Endothelial cell of umbilical vein (primary cell): Measurements from ENCODE around the gene SDK2. TPM values are rescaled to one million over a fixed set of nuclear protein-coding genes. Genes with fewer than 3 reads are reported as not detected.

Experiments used
- BruUV-seq: library from RNA; stranded (reverse); fragments of 400-500 nt; replicated peaks from 2 replicates; lab custom pipeline; 2021; lab: Mats Ljungman, UMichigan
- CTCF ChIA-PET: fragments of 300-600, 350-600 bp; sonication (Branson Sonifier 250); formaldehyde crosslinking; loops from one replicate; lab custom pipeline; 2021; ENCODE audit warnings: antibody characterized with exemption, inconsistent platforms; lab: Charles Lee
- POLR2A ChIA-PET: fragments of 300-600, 350-600 bp; sonication (Branson Sonifier 250); formaldehyde crosslinking; loops from one replicate; lab custom pipeline; 2021; ENCODE audit warnings: antibody characterized with exemption, inconsistent platforms; lab: Charles Lee
- DNase-seq: peaks from one replicate; pipeline ENCODE4 v3.0.0-alpha.2; 2011; ENCODE audit warnings: low read depth, low spot score
- FAIRE-seq: peaks from 2 replicates; lab custom pipeline; 2011; peaks lifted over from hg19 to GRCh38; lab: Jason Lieb, UNC
- H2AFZ ChIP-seq: 2 replicates; pipeline ENCODE4 v1.6.0; 2012; ENCODE audit warnings: low read depth, low read length, control low read depth, inconsistent platforms
- H3K27ac ChIP-seq: 2 replicates; pipeline ENCODE4 v1.5.1; 2011; ENCODE audit warnings: low read depth, mild to moderate bottlenecking, control low read depth, low read length, moderate library complexity; ENCODE audit not compliant: insufficient read depth
- H3K27me3 ChIP-seq, 2 experiments: 2 replicates each; pipeline versions ENCODE4 v1.6.0 to v1.6.1; 2011; ENCODE audit warnings: low read length in 2 of 2, mixed read lengths in 1 of 2; ENCODE audit not compliant: control insufficient read depth in 2 of 2, insufficient read depth in 2 of 2
- H3K36me3 ChIP-seq, 2 experiments: 2 replicates in 1 of 2; 3 replicates in 1 of 2; pipeline ENCODE4 v1.5.1; 2011; ENCODE audit warnings: low read length in 2 of 2, mild to moderate bottlenecking in 1 of 2, moderate library complexity in 1 of 2; ENCODE audit not compliant: control insufficient read depth in 2 of 2, insufficient read depth in 2 of 2; ENCODE audit errors: extremely low read depth in 1 of 2
- H3K4me1 ChIP-seq: 3 replicates; pipeline ENCODE4 v1.5.1; 2011; ENCODE audit warnings: mild to moderate bottlenecking, low read length; ENCODE audit not compliant: control insufficient read depth, insufficient read depth; ENCODE audit errors: extremely low read depth
- H3K4me2 ChIP-seq: 2 replicates; pipeline ENCODE4 v1.6.1; 2011; ENCODE audit warnings: low read length, control low read depth, mixed read lengths; ENCODE audit not compliant: insufficient read depth
- H3K4me3 ChIP-seq, 3 experiments: fragments of 200-600 bp in 1 of 3; sonication (generic), shearing (Covaris generic) in 1 of 3; replicated peaks in 1 of 3; 2 replicates each; pipeline ENCODE4 v1.5.1; 2011 to 2016; ENCODE audit warnings: control low read depth in 3 of 3, low read length in 3 of 3, mild to moderate bottlenecking in 2 of 3, inconsistent platforms in 1 of 3, low read depth in 1 of 3, moderate library complexity in 1 of 3; ENCODE audit not compliant: insufficient read depth in 1 of 3
- H3K79me2 ChIP-seq: 2 replicates; pipeline ENCODE4 v1.6.0; 2012; ENCODE audit warnings: low read length, inconsistent platforms; ENCODE audit not compliant: control insufficient read depth, insufficient read depth
- H3K9ac ChIP-seq: replicated peaks from 2 replicates; pipeline ENCODE3; 2011; ENCODE audit warnings: low read length, control low read depth; ENCODE audit not compliant: insufficient read depth; ENCODE audit errors: extremely low read depth
- H3K9me1 ChIP-seq: replicated peaks from 3 replicates; pipeline ENCODE4 v1.6.0; 2011; ENCODE audit warnings: mild to moderate bottlenecking, low read length; ENCODE audit not compliant: control insufficient read depth, insufficient read depth; ENCODE audit errors: extremely low read depth
- H3K9me3 ChIP-seq: replicated peaks from 2 replicates; pipeline ENCODE4 v1.5.1; 2012; ENCODE audit warnings: low read length, inconsistent platforms; ENCODE audit not compliant: control insufficient read depth, insufficient read depth
- H4K20me1 ChIP-seq: replicated peaks from 2 replicates; pipeline ENCODE3; 2011; ENCODE audit warnings: mild to moderate bottlenecking, low read length; ENCODE audit not compliant: control insufficient read depth, insufficient read depth; ENCODE audit errors: extremely low read depth
- CTCF ChIP-seq, 2 donors: IDR thresholded peaks; 1 replicate in 1 of 2; 2 replicates in 1 of 2; pipeline ENCODE4 v1.5.1; 2011; ENCODE audit warnings: low read length in 2 of 2, mild to moderate bottlenecking in 2 of 2, moderate library complexity in 2 of 2, control low read depth in 1 of 2, inconsistent platforms in 1 of 2, low read depth in 1 of 2; ENCODE audit not compliant: insufficient read depth in 1 of 2; ENCODE audit errors: extremely low read depth in 1 of 2
- EZH2 ChIP-seq: IDR thresholded peaks from 2 replicates; pipeline ENCODE4 v1.6.1; 2012; ENCODE audit warnings: borderline replicate concordance, low read depth, mild to moderate bottlenecking, moderate library complexity, low read length, inconsistent platforms; ENCODE audit not compliant: severe bottlenecking
- FOS ChIP-seq: IDR thresholded peaks from 2 replicates; pipeline ENCODE4 v1.6.1; 2011; ENCODE audit warnings: mild to moderate bottlenecking, low read length, moderate library complexity, borderline replicate concordance; ENCODE audit not compliant: insufficient read depth
- GATA2 ChIP-seq: IDR thresholded peaks from 2 replicates; pipeline ENCODE4 v1.7.0; 2011; ENCODE audit warnings: low read depth, mild to moderate bottlenecking, moderate library complexity, mixed read lengths, low read length; ENCODE audit not compliant: insufficient read length, insufficient read depth
- JUN ChIP-seq: IDR thresholded peaks from 2 replicates; pipeline ENCODE4 v1.6.1; 2011; ENCODE audit warnings: borderline replicate concordance, low read depth; ENCODE audit not compliant: insufficient read length, insufficient read depth
- POLR2AphosphoS5 ChIP-seq: IDR thresholded peaks from 2 replicates; pipeline ENCODE4 v1.6.1; 2012; ENCODE audit warnings: low read depth, mild to moderate bottlenecking, control low read depth, low read length, moderate library complexity; ENCODE audit not compliant: insufficient read depth
- dilution Hi-C: fragments of 300-500 bp; cut with MboI; formaldehyde crosslinking; loops from one replicate; pipeline ENCODE4 v1.15.0; 2019; ENCODE audit warnings: low sequenced_read_pairs; ENCODE audit not compliant: extremely low pct_ligation_motif_present
- intact Hi-C: fragments of 100-400 bp; cut with micrococcal nuclease; formaldehyde crosslinking; loops from one replicate; pipeline ENCODE4 v1.10.0; 2022
- polyA plus RNA-seq, 4 experiments: library from polyadenylated mRNA; depleted of rRNA in 3 of 4; stranded (reverse) in 3 of 4; unstranded in 1 of 4; fragments of >200 nt; gene quantifications; 2 replicates each; pipeline versions ENCODE4 v1.2.1 to v1.2.3, GENCODE V29; 2011 to 2012; ENCODE audit warnings: missing spikeins in 1 of 4
- total RNA-seq: library from RNA; stranded (reverse); gene quantifications from 2 replicates; pipeline ENCODE4 v1.2.3, GENCODE V29; 2021

Gene SDK2
- total and polyA plus RNA-seq, 2 donors (not counting 3 experiments of a cell fraction or from before 2014, with no cell fraction given) = not detected

- no peaks in the 10 kb centered on the region for H3K79me2 ChIP-seq
- POLR2A ChIA-PET = no interaction called here
- FAIRE-seq = no peak
- H3K4me2 ChIP-seq = no peak overlapping the region
- H3K4me1 ChIP-seq = no peaks in the 10 kb centered on the region
- no peaks in the 10 kb centered on the region for H3K27me3 ChIP-seq
- intact Hi-C loops = no loop called here
- no peaks in the 10 kb centered on the region for H3K36me3 ChIP-seq
- no TSS peak for BruUV-seq
- CTCF ChIA-PET = no interaction called here
- H2AFZ ChIP-seq = no peak overlapping the region
- no peak for DNase-seq
- no peaks in the 10 kb centered on the region for H3K9me1 ChIP-seq
- dilution Hi-C loops = no loop called here
- no peak overlapping the region for H3K27ac ChIP-seq
- TF ChIP-seq JUN (no peak), EZH2 (no peak), FOS (no peak)
- H3K9me3 ChIP-seq = peaks cover 1% of the 10 kb centered on the region
- H4K20me1 ChIP-seq = no peaks in the 10 kb centered on the region
- H3K9ac ChIP-seq = no peak overlapping the region
- no peak overlapping the region for H3K4me3 ChIP-seq
Measured at GRCh38 chr17:73632513-73632912, 11.7 kb downstream of the SDK2 start.

GRCh38 chr17:73630965-73631595 is 13.2 kb downstream of the SDK2 start:
- Histone ChIP-seq H3K9ac (no peak overlapping the region), H3K27me3 (no peaks in the 10 kb centered on the region), H3K4me1 (no peaks in the 10 kb centered on the region), H2AFZ (no peak overlapping the region), H3K4me3 (no peak overlapping the region), H3K36me3 (no peaks in the 10 kb centered on the region), H3K9me3 (peaks cover 1% of the 10 kb centered on the region), H3K4me2 (no peak overlapping the region), H3K9me1 (no peaks in the 10 kb centered on the region), H3K27ac (no peak overlapping the region), H4K20me1 (no peaks in the 10 kb centered on the region), H3K79me2 (no peaks in the 10 kb centered on the region)
- intact Hi-C loops = no loop called here
- no TSS peak for BruUV-seq
- FAIRE-seq (no peak), DNase-seq (no peak)
- ChIA-PET CTCF (no interaction called here), POLR2A (no interaction called here)
- TF ChIP-seq FOS (no peak), GATA2 (no peak), CTCF (IDR thresholded peaks at IDR 0.05; ENCODE audit: extremely low read depth in 1 of 2, insufficient read depth in 1 of 2, low read depth in 1 of 2, low read length in 2 of 2) (no peak), JUN (no peak), POLR2AphosphoS5 (no peak)
- dilution Hi-C loops = no loop called here
